GM21360 (cell line): ENCODE results near the gene RAP1GAP2.

Experiments used
- ATAC-seq: cut with Tn5 transposase; IDR thresholded peaks from one replicate; pipeline ENCODE4 v1.9.1; 2021; ENCODE audit warnings: mild to moderate bottlenecking, moderate library complexity; ENCODE audit not compliant: unreplicated experiment

Gene RAP1GAP2

GRCh38 chr17:2939714-2940351 lies 143.6 kb downstream of the RAP1GAP2 start:
- ATAC-seq: no peak

DNA sequence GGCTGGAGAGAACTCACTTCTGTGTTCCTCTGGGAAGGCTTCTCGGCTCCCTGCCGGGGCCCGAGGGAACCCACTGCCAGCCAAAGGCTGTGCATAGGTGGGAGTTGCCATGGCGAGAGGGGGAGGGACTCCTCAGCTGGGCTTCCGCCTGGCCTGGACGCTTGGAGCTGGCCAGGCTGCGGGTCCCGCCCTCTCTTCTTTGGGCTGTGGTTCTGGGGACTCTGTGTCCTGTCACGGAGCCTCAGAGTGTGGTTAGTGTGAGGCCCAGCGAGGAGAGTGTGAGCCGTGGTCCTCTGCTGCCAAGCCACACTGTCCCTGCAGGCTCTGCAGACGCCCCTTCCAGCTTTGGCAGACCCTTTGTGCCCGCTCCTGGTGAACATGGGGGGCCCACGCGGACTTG lies 144.1 kb downstream of the RAP1GAP2 start:
- no peak for ATAC-seq

- ATAC-seq: no peak
Observed at GRCh38 chr17:2943981-2944380, 147.7 kb downstream of the RAP1GAP2 start.

GRCh38 chr17:2945299-2945698 lies 149.1 kb downstream of the RAP1GAP2 start:
- ATAC-seq: no peak

GRCh38 chr17:2946144-2946543 lies 149.9 kb downstream of the RAP1GAP2 start:
- ATAC-seq: no peak

DNA sequence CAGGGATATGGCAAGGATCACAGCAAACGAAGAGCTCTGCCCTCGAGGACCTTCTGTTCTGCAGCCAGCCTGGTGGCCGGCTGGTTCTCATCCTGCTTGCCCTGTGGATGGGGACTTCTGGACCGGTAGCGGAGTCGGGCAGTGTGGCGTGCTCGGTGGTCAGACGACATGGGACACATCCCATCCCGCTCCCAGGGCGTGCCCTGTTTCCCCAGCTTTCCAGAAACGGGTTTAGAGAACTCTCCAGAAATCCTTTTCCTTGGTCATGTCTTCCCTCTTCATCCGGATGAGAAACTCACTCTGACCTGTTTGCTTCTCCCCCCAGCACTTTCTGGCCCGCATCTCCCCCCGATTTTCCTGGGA lies 151.3 kb downstream of the RAP1GAP2 start:
- ATAC-seq: no peak

DNA sequence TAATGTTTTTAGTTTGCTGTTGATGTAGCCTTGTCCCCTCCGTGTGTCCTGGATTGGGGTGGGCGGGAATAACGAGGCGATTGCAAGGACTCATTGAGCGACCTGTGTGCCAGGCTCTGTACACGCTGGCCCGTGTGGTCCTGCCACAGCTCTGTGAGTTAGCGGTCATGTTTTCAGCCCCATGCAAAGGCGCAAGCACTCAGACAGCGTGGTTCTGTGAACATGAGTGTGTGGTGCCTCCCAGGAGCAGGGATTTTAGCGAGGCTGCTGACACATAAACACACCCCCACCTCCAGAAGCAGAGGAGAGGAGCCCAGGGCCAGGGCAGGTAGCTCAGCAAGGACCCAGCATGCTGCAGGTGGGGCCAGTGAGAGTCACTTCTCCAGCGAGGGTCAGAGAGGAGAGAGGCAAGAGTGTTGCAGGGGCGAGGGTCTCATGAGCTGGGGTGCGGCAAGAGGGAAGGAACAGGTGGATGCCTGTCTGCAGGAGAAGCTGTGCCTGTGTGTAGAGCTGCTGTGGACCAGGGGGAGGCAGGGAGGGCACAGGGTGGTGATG lies 151.8 kb downstream of the RAP1GAP2 start:
- ATAC-seq: no peak

DNA sequence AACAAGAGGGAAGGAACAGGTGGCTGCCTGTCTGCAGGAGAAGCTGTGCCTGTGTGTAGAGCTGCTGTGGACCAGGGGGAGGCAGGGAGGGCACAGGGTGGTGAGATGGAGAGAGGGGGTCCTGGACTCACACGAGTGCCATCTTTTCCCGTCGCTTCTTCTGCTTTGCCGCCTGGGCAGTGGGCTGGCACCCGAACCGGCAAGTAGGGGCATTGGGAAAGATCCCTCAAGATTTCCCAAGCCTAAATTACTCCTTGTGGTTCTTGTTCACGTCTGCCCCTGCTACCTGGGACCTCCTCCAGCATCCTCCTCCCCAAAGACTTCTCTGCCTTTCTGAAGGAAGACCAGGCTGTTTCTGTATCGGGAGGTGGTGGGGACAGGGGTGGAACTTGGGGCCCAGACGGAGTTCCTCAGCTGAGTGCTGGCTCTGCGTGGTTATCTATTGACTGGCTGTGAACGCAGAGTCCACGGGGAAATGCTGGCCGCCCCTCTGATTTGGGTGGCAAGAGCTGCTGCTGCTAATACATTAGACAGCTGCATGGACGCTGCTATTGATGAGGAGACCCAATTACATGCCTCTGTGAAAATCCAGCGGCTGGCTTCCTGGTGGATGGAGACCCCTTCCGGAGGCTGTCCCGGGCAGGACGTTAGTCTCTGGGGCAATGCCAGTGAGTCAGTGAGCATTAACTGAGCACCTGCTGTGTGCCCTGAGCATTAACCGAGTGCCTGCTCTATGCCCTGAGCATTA lies 152.7 kb downstream of the RAP1GAP2 start:
- ATAC-seq: no peak

DNA sequence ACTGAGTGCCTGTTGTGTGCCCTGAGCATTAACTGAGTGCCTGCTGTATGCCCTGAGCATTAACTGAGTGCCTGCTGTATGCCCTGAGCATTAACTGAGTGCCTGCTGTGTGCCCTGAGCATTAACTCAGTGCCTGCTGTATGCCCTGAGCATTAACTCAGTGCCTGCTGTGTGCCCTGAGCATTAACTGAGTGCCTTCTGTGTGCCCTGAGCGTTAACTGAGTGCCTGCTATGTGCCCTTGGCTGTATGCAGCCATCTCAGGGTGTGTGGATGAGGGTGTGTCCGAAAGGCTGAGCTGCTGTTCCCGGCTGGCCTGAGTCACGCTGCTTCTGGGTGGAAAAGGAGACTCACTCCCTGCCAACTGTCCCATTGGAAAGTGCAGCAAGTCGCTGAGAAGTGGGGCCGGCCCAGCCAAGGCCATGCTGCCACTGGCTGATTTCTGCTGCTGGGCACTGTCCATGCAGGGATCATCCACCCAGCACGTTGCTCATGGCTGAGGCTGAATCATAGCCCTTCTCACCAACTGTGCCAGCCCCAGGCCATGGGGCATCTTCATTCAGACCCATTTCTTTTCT lies 153.3 kb downstream of the RAP1GAP2 start:
- ATAC-seq: no peak

DNA sequence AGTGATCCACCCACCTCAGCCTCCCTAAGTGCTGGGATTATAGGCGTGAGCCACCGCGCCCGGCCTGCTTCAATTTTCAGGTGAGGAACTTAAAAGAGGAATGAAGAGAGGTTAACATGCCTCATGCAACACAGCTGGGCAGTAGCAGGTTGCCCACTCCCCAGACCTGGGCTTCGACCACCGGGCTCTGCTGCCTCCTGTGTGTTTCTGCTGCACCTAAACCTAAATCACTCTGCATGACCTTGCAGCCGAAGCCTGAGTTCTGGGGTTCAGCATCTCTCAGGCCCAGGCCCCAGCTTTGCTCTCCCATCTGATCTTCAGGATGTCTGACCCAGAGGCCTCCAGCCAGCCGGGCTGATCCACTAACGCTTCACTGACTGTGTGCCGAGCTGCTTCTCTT lies 154.6 kb downstream of the RAP1GAP2 start:
- ATAC-seq: no peak

DNA sequence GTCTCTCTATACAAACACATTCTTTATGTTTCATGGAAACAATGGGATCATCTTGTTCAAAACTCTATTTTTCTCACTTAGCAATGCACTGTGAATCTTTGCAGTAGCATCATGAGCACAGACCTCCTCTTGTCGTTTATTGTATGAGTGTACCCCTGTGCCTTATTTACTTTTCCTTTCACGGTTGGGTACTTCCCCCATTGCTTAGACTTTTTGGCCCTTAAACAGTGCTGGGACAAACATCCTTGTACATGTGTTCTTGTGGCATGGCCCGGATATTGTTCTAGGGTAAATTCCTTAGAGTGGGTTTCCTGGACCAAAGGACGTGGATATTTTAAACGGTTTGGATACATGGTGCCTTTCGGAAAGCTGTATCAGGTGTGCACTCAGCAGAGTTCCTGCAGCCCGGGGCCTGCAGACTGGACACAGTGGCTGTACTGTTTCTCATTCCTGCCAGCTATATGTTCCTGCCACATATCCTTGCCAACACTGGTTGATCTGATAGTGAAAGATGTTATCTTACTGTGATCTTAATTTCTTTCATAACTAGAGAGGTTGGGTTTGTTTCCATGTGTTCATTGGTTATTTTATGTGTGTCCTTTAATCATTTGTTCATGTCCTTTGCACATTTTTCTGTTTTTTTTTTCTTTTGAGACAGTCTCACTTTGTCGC lies 156.1 kb downstream of the RAP1GAP2 start:
- ATAC-seq: no peak

- no peak for ATAC-seq
Observed at GRCh38 chr17:2954898-2955445, 158.7 kb downstream of the RAP1GAP2 start.

GRCh38 chr17:2955931-2956582 lies 159.8 kb downstream of the RAP1GAP2 start:
- ATAC-seq: no peak

GRCh38 chr17:2957631-2958286 lies 161.5 kb downstream of the RAP1GAP2 start:
- ATAC-seq: no peak

DNA sequence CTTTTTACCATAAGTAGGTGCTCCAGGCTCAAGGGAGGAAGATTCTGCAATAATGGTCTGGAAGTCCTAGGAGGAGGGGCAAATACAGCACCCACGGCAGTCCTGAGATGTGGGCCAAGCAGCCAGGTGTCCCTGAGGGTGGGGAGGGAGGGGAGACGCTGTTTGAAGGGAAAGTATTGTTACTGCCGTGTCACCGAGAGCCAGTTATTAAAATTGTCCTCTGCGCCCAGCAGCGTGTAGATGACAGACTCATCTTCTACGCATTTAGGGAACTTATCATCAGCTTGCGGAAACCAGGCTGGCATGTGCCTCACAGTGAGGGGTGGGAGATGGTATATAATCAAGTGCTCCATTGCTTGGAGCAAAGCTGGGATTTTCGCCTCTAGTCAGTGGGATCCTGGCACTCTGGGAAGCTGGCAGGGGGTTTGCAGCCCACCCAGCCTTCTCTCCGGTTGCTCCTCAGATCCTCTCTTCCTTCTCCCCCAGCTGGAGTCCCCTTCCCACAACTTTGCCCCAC lies 162.5 kb downstream of the RAP1GAP2 start:
- ATAC-seq: no peak

- no peak for ATAC-seq
Observed at GRCh38 chr17:2959371-2960130, 163.3 kb downstream of the RAP1GAP2 start.

GRCh38 chr17:2961446-2961845 lies 165.2 kb downstream of the RAP1GAP2 start:
- no peak for ATAC-seq

GRCh38 chr17:2962236-2962635 lies 166.0 kb downstream of the RAP1GAP2 start:
- ATAC-seq: no peak

DNA sequence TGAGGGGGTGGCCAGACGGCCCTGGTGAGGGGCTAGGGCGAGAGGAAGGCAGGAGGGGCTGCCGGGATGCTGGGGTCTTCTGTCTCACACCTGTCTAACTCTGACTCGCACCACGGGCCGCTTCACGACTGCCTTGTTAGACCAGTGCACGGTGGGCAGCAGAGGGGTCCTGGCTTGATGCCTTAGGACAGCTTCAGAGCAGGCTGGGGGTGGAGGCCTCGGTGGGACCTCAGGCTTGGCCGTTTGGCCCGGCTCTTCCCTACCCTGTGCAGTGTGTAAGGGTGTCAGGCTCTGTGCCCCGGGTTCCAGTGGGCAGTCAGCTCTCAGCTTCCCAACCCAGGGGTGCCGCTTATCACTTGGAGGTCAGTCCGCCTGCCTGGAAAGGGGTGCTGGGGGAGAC lies 166.5 kb downstream of the RAP1GAP2 start:
- no peak for ATAC-seq
